ENCODE data around the gene GNRH2. TPM values are rescaled to one million over a fixed set of nuclear protein-coding genes. Genes with fewer than 3 reads are reported as not detected.
A peak's percentile ranks its signal among the peaks of the same experiment; 100 is the strongest.

Gene GNRH2
- total RNA-seq, 1 donor from 2014 or later: 1.6 TPM

DNA sequence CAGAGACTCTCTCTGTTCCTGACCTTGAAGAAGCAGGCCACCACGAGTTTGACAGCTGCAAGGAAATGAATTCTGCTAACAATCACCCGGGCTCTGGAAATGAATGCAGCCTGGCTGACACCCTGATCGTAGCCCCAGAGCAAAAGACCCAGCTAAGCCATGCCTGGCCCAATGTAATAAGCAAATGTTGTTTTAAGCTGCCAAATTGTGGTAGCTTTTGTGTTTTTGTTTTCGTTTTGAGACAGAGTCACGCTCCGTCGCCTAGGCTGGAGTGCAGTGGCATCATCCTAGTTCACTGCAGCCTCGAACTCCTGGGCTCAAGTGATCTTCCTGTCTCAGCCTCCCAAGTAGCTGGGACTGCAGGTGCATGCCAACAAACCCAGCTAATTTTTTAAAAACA lies 24.7 kb downstream of the GNRH2 start:
- no peaks in the 10 kb centered on the region for H3K9me3 Mint-ChIP-seq
- H3K27ac Mint-ChIP-seq: no peak overlapping the region
- peaks cover 32% of the 10 kb centered on the region for H3K27me3 Mint-ChIP-seq (ENCODE audit: low read depth)
- H3K36me3 Mint-ChIP-seq: no peaks in the 10 kb centered on the region
- no peak for DNase-seq (ENCODE audit: low spot score in 2 of 2, unreplicated experiment in 2 of 2)
- TF ChIP-seq, protein P1, sequence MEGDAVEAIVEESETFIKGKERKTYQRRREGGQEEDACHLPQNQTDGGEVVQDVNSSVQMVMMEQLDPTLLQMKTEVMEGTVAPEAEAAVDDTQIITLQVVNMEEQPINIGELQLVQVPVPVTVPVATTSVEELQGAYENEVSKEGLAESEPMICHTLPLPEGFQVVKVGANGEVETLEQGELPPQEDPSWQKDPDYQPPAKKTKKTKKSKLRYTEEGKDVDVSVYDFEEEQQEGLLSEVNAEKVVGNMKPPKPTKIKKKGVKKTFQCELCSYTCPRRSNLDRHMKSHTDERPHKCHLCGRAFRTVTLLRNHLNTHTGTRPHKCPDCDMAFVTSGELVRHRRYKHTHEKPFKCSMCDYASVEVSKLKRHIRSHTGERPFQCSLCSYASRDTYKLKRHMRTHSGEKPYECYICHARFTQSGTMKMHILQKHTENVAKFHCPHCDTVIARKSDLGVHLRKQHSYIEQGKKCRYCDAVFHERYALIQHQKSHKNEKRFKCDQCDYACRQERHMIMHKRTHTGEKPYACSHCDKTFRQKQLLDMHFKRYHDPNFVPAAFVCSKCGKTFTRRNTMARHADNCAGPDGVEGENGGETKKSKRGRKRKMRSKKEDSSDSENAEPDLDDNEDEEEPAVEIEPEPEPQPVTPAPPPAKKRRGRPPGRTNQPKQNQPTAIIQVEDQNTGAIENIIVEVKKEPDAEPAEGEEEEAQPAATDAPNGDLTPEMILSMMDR (IDR thresholded peaks at IDR 0.05; ENCODE audit: unreplicated experiment): no peak
- H3K4me3 Mint-ChIP-seq: no peak overlapping the region
- peaks cover 3% of the 10 kb centered on the region for H3K4me1 Mint-ChIP-seq

DNA sequence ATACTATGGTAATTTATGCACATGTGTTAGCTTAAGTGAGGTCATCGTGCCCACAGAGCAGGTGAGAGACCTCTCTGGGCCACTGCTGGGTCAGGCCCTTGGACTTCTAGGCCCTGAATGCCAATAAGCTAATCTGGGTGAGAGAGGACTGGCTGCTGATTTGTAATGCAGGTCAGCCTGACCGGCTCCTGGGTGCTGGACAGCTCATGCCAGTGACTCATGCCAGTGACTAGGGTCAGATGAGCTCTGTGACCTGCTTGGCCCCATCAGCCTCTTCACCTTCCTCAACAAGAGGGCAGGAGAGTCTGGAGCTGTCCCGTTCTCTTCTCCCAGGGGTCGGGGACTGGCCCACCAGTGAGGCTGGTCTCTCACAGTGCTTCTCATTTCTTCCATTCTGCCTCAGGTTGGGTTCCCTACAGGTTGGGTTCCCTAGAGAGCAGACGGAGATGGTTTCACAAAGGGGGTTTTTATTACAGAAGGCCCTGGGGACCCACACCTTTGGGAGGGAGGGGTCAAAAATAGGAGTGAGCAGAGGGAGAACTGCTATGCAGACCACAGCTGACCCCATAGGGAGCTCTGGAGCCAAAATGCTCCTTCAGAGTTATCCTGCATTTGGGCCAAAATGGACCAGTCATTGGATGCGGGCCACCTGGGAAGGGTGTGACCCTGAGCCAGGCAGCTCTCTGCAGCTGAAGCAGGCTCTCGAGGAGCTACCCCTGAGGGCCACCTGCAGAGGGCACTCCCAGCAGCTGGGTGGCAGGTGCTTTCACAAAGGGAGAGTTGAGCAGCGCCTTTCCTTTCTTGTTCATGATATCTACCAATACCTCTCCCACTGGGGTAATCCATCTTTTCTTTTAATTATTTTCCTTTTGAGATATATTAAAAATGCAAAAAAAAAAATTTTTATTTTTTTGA lies 25.8 kb downstream of the GNRH2 start:
- Mint-ChIP-seq H3K4me3 (no peak overlapping the region), H3K36me3 (no peaks in the 10 kb centered on the region), H3K4me1 (peaks cover 3% of the 10 kb centered on the region), H3K27me3 (ENCODE audit: low read depth) (peaks cover 37% of the 10 kb centered on the region), H3K27ac (no peak overlapping the region), H3K9me3 (no peaks in the 10 kb centered on the region)
- TF ChIP-seq, protein P1 (IDR thresholded peaks at IDR 0.05; ENCODE audit: unreplicated experiment): no peak
- DNase-seq (ENCODE audit: low spot score in 2 of 2, unreplicated experiment in 2 of 2): no peak

DNA sequence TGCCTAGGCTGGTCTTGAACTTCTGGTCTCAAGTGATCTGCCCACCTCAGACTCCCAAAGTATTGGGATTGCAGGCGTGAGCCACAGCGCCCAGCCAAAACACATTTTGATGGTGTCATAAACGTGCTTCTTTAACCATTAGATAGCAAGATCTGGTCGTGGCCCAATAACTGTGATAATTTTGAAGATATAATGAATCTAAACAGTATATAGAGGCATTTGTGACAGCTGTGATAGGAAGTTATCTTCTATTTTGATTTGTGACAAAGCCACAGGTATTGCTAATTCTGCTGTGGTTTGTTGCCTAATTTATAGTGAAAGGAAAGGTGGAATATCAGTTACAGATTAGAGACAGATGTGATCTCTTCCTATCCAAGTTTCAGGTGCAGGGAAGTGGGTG lies 27.3 kb downstream of the GNRH2 start:
- peaks cover 3% of the 10 kb centered on the region for H3K4me1 Mint-ChIP-seq
- peak overlapping the region; percentile 24 for H3K4me3 Mint-ChIP-seq

DNA sequence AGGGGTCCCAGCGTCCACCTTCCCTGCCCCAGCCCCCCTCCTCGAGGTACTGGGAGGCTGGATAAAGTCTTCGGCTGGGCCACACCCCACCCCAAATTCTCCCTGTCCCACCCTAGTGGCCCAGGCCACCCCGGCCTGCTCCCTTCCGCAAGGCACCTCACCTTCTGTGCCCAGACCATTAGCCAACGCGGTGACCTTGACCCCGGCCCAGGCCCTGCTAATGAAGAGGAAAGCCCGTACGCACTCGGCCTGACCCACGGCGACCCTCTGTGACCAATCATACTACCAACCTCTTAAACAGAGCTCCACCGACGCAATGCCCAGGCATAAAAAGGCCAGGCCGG lies 27.8 kb downstream of the GNRH2 start:
- Mint-ChIP-seq H3K9me3 (no peaks in the 10 kb centered on the region), H3K27ac (no peak overlapping the region), H3K27me3 (ENCODE audit: low read depth) (peaks cover 44% of the 10 kb centered on the region), H3K4me1 (peaks cover 3% of the 10 kb centered on the region), H3K36me3 (no peaks in the 10 kb centered on the region), H3K4me3 (peak overlapping the region; percentile 9)
- TF ChIP-seq, protein P1 (IDR thresholded peaks at IDR 0.05; ENCODE audit: unreplicated experiment): no peak
- no peak for DNase-seq (ENCODE audit: low spot score in 2 of 2, unreplicated experiment in 2 of 2)

More for the DNA sequence above, 27.3 kb downstream of the GNRH2 start:
- no peak for DNase-seq (ENCODE audit: low spot score in 2 of 2, unreplicated experiment in 2 of 2)
- Mint-ChIP-seq H3K36me3 (no peaks in the 10 kb centered on the region), H3K27ac (no peak overlapping the region), H3K9me3 (no peaks in the 10 kb centered on the region), H3K27me3 (ENCODE audit: low read depth) (peaks cover 46% of the 10 kb centered on the region)
- TF ChIP-seq, protein P1 (IDR thresholded peaks at IDR 0.05; ENCODE audit: unreplicated experiment): no peak

DNA sequence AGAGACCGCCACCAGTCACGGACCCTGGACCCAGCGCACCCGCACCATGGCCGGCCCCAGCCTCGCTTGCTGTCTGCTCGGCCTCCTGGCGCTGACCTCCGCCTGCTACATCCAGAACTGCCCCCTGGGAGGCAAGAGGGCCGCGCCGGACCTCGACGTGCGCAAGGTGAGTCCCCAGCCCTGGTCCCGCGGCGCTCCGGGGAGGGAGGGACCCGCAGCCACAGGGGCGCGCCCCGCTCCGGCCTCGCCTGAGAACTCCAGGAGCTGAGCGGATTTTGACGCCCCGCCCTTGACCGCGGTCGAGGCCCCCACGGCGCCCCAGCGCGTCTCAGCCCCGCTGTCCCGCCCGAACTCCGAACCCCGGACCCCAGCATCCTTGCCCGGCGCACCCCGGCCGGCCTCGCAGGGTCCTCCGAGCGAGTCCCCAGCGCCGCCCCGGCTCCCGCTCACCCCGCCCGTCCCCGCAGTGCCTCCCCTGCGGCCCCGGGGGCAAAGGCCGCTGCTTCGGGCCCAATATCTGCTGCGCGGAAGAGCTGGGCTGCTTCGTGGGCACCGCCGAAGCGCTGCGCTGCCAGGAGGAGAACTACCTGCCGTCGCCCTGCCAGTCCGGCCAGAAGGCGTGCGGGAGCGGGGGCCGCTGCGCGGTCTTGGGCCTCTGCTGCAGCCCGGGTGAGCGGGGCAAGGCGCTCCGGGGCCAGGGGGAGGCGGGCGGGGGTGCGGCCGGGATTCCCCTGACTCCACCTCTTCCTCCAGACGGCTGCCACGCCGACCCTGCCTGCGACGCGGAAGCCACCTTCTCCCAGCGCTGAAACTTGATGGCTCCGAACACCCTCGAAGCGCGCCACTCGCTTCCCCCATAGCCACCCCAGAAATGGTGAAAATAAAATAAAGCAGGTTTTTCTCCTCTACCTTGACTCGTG lies 28.4 kb downstream of the GNRH2 start, which contains the start of gene OXT:
TSS of gene OXT (plus strand) at position 11 of the 920 bp plus-strand sequence. CDS start at position 47, 36 bp downstream.
- DNase-seq (ENCODE audit: low spot score in 2 of 2, unreplicated experiment in 2 of 2): no peak
- Mint-ChIP-seq H3K27ac (peak within 1 kb of the TSS; percentile 16), H3K36me3 (no peaks in the 10 kb centered on the region)

More for the DNA sequence above, 28.4 kb downstream of the GNRH2 start, which contains the start of gene OXT:
- H3K4me1 Mint-ChIP-seq: peaks cover 3% of the 10 kb centered on the region
- TF ChIP-seq, protein P1 (IDR thresholded peaks at IDR 0.05; ENCODE audit: unreplicated experiment): no peak
- H3K27me3 Mint-ChIP-seq (ENCODE audit: low read depth): peaks cover 47% of the 10 kb centered on the region
- peak within 1 kb of the TSS; percentile 59 for H3K4me3 Mint-ChIP-seq
- no peaks in the 10 kb centered on the region for H3K9me3 Mint-ChIP-seq
